K562 (cell line): Measurements from ENCODE around the gene RAPGEF5. TPM values are rescaled to one million over a fixed set of nuclear protein-coding genes. Genes with fewer than 3 reads are reported as not detected.

Source experiments
- ASH1L ChIP-seq: fragments of 450-650 bp; IDR thresholded peaks from 2 replicates; pipeline ENCODE4 v1.6.1; 2018; ENCODE audit warnings: borderline replicate concordance, mild to moderate bottlenecking, low read depth; ENCODE audit not compliant: partially characterized antibody
- BCLAF1 ChIP-seq, 2 experiments: fragments of 450-650 bp in 1 of 2; IDR thresholded peaks; 2 replicates each; pipeline ENCODE4 v1.6.1; 2011 to 2017; ENCODE audit warnings: low read depth in 2 of 2, antibody characterized with exemption in 1 of 2, borderline replicate concordance in 1 of 2, low read length in 1 of 2, mild to moderate bottlenecking in 1 of 2, mixed read lengths in 1 of 2; ENCODE audit not compliant: control insufficient read depth in 1 of 2
- CAMTA2 ChIP-seq: fragments of 250-450 bp; sonication (Bioruptor Pico); conservative IDR thresholded peaks from 2 replicates; pipeline ENCODE4 v1.5.1; 2022
- CREM ChIP-seq: IDR thresholded peaks from 2 replicates; pipeline ENCODE4 v1.6.1; 2014; ENCODE audit warnings: antibody characterized with exemption, low read depth
- CTCFL ChIP-seq: IDR thresholded peaks from 2 replicates; pipeline ENCODE4 v1.6.1; 2011; ENCODE audit warnings: borderline replicate concordance, low read depth, mild to moderate bottlenecking, moderate library complexity, low read length; ENCODE audit not compliant: insufficient read depth, poor library complexity, severe bottlenecking
- ELF1 ChIP-seq: fragments of 200-800 bp; sonication (Bioruptor generic); IDR thresholded peaks from 2 replicates; pipeline ENCODE4 v1.6.1; 2016; ENCODE audit warnings: missing genetic modification characterization, missing compliant biosample characterization
- FOXM1 ChIP-seq, 2 experiments: fragments of 450-650 bp in 1 of 2; sonication (generic) in 1 of 2; formaldehyde crosslinking in 1 of 2; IDR thresholded peaks; 2 replicates each; pipeline versions ENCODE4 v1.6.1 to v1.9.0; 2017 to 2022; ENCODE audit warnings: low read depth in 2 of 2, mild to moderate bottlenecking in 2 of 2, missing genetic modification reagents in 1 of 2, moderate library complexity in 1 of 2
- GATA2 ChIP-seq: sonication (generic); formaldehyde crosslinking; IDR thresholded peaks from 2 replicates; pipeline ENCODE4 v1.4.0; 2020; ENCODE audit warnings: mild to moderate bottlenecking, missing genetic modification reagents
- NONO ChIP-seq, 2 experiments: fragments of 200-400 bp in 1 of 2; fragments of 450-650 bp in 1 of 2; formaldehyde crosslinking in 1 of 2; IDR thresholded peaks; 2 replicates each; pipeline ENCODE4 v1.6.1; 2017; ENCODE audit warnings: low read depth in 2 of 2, mild to moderate bottlenecking in 2 of 2, moderate library complexity in 2 of 2, low read length in 1 of 2
- POLR2B ChIP-seq: fragments of 450-650 bp; IDR thresholded peaks from 2 replicates; pipeline ENCODE4 v1.6.1; 2018; ENCODE audit warnings: low read depth; ENCODE audit not compliant: partially characterized antibody
- RBFOX2 ChIP-seq: fragments of 200-400 bp; formaldehyde crosslinking; IDR thresholded peaks from 2 replicates; pipeline ENCODE4 v1.6.1; 2017; ENCODE audit warnings: low read depth, mild to moderate bottlenecking, low read length, moderate library complexity
- SMARCA4 ChIP-seq: fragments of 450-650 bp; IDR thresholded peaks from 2 replicates; pipeline ENCODE4 v1.6.1; 2016
- TAF9B ChIP-seq: fragments of 450-650 bp; IDR thresholded peaks from 2 replicates; pipeline ENCODE4 v1.6.1; 2018; ENCODE audit warnings: mild to moderate bottlenecking; ENCODE audit not compliant: partially characterized antibody
- TAL1 ChIP-seq: fragments of 450-650 bp; IDR thresholded peaks from 2 replicates; pipeline ENCODE4 v1.6.1; 2016; ENCODE audit warnings: mild to moderate bottlenecking
- TCF15 ChIP-seq: fragments of 250-450 bp; sonication (Bioruptor Pico); IDR thresholded peaks from 2 replicates; pipeline ENCODE4 v1.8.0; 2022; ENCODE audit warnings: moderate library complexity, mild to moderate bottlenecking, inconsistent platforms
- ZEB2 ChIP-seq: fragments of 450-650 bp; IDR thresholded peaks from 2 replicates; pipeline ENCODE4 v1.6.1; 2016
- ZKSCAN3 ChIP-seq: fragments of 250-450 bp; sonication (Bioruptor Pico); IDR thresholded peaks from 2 replicates; pipeline ENCODE4 v1.4.0; 2020
- ZNF707 ChIP-seq: fragments of 250-450 bp; sonication (Bioruptor Pico); conservative IDR thresholded peaks from 2 replicates; pipeline ENCODE4 v1.8.0; 2022; ENCODE audit warnings: inconsistent platforms, mild to moderate bottlenecking, moderate library complexity
- polyA plus RNA-seq, 8 experiments: library from polyadenylated mRNA; depleted of rRNA in 4 of 8; stranded (reverse) in 5 of 8; unstranded in 3 of 8; fragments of >200 nt; fragmentation: Nextera tagmentation in 2 of 8; fragmentation: Illumina TruSeq in 1 of 8; extraction: Ambion mirVana in 2 of 8; extraction: Trizol in 1 of 8; gene quantifications; 2 replicates each; pipeline versions ENCODE4 v1.2.1 to v1.2.3, GENCODE V29; 2011 to 2014; ENCODE audit warnings: inconsistent platforms in 1 of 8, missing spikeins in 1 of 8
- total RNA-seq, 7 experiments: library from RNA; depleted of rRNA in 6 of 7; stranded (reverse); fragments of >200 nt in 6 of 7; fragmentation: Illumina TruSeq in 2 of 7; extraction: Trizol in 2 of 7; gene quantifications; 2 replicates each; pipeline versions ENCODE4 v1.2.1 to v1.2.3, GENCODE V29; 2011 to 2021; ENCODE audit warnings: low replicate concordance in 1 of 7
- TF ChIP-seq, protein P1 (sequence below), 3 experiments: IDR thresholded peaks in 2 of 3; conservative IDR thresholded peaks in 1 of 3; 2 replicates each; pipeline ENCODE4 v1.5.1; 2011 to 2012; ENCODE audit warnings: low read length in 3 of 3, mild to moderate bottlenecking in 3 of 3, control low read depth in 2 of 3, improper control_type of control experiment in 1 of 3, inconsistent platforms in 1 of 3, low read depth in 1 of 3, mixed read lengths in 1 of 3, moderate library complexity in 1 of 3; ENCODE audit not compliant: insufficient read depth in 2 of 3

Gene RAPGEF5
- total and polyA plus RNA-seq, 9 of the 15 experiments (the other 6 are each of a cell fraction or from before 2014, with no cell fraction given): 0.39 to 2.0 (median 1.1) TPM

DNA sequence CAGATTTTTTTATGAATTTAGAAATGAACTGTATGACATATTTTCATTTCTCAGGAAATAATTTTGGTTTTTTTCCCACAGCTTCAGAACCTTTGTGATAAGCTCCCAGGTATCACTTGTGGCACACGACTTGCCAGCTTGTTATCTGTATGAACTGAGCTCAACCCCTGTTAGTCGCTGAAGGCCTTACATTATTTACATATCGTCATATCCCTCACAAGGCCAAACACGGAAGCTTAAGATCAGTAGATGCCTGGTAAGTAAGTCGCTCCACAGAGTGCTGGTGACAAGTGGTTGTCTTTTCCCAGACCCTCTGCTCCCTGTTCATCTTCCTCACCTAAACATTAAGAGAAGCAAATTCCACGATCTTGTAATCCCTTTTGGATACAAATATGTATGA, 55.2 kb downstream of the RAPGEF5 start (continued):
- TF ChIP-seq, protein P1, sequence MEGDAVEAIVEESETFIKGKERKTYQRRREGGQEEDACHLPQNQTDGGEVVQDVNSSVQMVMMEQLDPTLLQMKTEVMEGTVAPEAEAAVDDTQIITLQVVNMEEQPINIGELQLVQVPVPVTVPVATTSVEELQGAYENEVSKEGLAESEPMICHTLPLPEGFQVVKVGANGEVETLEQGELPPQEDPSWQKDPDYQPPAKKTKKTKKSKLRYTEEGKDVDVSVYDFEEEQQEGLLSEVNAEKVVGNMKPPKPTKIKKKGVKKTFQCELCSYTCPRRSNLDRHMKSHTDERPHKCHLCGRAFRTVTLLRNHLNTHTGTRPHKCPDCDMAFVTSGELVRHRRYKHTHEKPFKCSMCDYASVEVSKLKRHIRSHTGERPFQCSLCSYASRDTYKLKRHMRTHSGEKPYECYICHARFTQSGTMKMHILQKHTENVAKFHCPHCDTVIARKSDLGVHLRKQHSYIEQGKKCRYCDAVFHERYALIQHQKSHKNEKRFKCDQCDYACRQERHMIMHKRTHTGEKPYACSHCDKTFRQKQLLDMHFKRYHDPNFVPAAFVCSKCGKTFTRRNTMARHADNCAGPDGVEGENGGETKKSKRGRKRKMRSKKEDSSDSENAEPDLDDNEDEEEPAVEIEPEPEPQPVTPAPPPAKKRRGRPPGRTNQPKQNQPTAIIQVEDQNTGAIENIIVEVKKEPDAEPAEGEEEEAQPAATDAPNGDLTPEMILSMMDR (IDR thresholded peaks at IDR 0.05 in 2 of 3, conservative IDR thresholded peaks at IDR 0.05 in 1 of 3; ENCODE audit: insufficient read depth in 2 of 3, low read depth in 1 of 3, low read length in 3 of 3): no peak
- TF ChIP-seq GATA2 (CRISPR knock-in tag) (peak; percentile 34; the same call in 1 of the 2 replicates), ASH1L (no peak), TCF15 (CRISPR knock-in tag) (no peak), CAMTA2 (CRISPR knock-in tag) (no peak), TAF9B (no peak), TAL1 (peak; percentile 47; the same call in 1 of the 2 replicates), CREM (peak; percentile 52; the same call in 1 of the 2 replicates), SMARCA4 (peak; percentile 54; the same call in 1 of the 2 replicates), ZNF707 (no peak), RBFOX2 (peak; percentile 26; the same call in 1 of the 2 replicates), ELF1 (tag) (no peak), BCLAF1 (IDR thresholded peaks at IDR 0.05; ENCODE audit: borderline replicate concordance in 1 of 2, control insufficient read depth in 1 of 2, low read depth in 2 of 2, low read length in 1 of 2) (no peak), NONO (IDR thresholded peaks at IDR 0.05; ENCODE audit: low read depth in 2 of 2, low read length in 1 of 2) (no peak), CTCFL (no peak), POLR2B (peak; percentile 48), ZEB2 (peak; percentile 56; the same call in 1 of the 2 replicates), ZKSCAN3 (CRISPR knock-in tag) (no peak), FOXM1 (IDR thresholded peaks at IDR 0.05; ENCODE audit: low read depth) (no peak), FOXM1 (CRISPR knock-in tag; IDR thresholded peaks at IDR 0.05; ENCODE audit: low read depth) (no peak)
